Activated gamma-delta T cell treated with Interleukin-2 at 50 U/mL for 16 hours (primary cell): ENCODE measurements around the gene MYOG.

Experiments
- DNase-seq: peaks from one replicate; pipeline ENCODE4 v3.0.0-alpha.2; 2020

The MYOG gene

GRCh38 chr1:203045821-203046594 is 39.8 kb downstream of the MYOG start:
- DNase-seq = no peak

DNA sequence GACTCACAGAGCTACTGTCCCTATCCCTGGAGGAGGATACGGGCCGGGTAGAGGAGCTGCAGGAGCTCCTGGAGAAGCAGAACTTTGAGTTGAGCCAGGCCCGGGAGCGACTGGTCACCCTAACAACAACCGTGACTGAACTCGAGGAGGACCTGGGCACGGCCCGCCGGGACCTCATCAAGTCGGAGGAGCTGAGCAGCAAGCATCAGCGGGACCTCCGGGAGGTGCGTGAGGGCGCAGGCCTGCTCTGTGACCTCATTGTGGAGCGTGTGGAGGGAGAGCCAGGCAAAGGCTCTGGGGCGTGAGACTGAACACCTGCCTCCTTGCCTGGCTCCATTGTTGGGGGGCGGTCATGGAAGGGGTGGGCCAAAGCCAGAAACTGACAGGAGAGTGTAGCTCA is 40.5 kb downstream of the MYOG start:
- DNase-seq = no peak

- no peak for DNase-seq
These were observed 41.1 kb downstream of the MYOG start for GRCh38 chr1:203044546-203045250.

GRCh38 chr1:203043830-203044545 is 41.8 kb downstream of the MYOG start:
- no peak for DNase-seq

DNA sequence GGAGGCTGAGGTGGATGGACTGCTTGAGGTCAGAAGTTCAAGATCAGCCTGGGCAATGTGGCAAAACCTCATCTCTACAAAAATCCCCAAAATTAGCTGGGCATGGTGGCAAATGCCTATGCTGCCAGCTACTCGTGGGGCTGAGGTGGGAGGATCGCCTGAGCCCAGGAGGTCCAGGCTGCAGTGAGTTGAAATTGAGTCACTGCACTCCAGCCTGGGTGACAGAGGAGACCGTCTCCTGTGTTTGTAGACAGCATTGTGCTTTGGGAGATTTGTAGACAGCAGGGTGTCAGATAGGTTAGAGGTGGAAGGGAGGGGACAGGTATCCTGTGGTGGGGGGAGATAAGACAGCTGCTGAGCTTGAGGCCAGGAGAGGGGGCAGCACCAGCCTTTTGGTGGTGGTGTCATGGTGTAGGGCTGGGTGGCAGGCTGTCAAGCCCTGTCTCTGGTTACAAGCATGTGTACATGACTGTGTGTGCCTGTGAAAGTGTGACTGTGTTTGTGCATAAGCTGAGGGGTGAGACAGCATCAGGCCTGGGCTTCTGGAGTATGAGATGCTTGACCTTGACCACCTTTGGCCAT is 44.4 kb downstream of the MYOG start:
- no peak for DNase-seq

GRCh38 chr1:203040513-203041275 is 45.1 kb downstream of the MYOG start:
- no peak for DNase-seq

DNA sequence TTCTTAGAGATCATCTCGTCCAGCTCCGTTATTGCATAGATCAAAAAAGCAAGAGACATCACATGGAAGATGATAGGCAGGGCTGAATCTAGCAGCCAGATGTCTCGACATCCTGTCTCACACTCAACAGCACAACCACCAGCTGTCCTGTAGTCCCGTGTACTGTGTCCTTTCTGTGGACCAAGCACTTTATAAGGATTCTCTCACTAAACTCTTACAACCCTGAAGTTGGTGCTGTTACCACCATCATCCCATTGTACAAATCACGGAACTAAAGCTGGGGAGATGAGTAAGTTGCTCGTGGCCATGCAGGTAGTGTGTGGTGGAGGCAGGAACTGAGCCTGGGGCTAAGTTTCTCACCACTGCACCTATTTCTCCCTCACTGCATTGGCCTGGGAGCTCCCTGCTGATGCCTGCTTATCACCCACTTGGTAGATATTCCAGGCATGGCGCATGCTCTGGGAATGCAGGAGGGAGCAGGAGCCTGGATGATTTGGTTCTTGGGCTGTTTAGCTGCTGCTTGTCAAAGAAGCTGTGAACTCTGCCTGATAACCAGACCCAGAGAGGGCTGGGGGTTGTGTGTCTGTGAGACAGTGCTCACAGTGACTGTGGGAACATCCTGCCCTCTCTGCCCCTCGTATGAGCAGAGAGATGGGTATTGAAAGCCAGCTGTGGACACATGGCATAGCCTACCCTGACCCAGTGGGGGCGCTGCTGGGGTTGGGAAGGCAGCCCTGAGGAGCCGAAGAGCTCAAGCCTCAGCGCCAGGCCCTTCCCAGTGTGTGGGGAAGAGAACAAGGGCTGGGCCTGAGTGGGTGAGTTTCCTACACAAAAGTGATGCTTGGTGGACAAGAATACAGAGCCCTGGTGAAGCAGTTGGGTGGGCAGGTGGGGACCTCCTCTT is 46.0 kb downstream of the MYOG start:
- DNase-seq = no peak

DNA sequence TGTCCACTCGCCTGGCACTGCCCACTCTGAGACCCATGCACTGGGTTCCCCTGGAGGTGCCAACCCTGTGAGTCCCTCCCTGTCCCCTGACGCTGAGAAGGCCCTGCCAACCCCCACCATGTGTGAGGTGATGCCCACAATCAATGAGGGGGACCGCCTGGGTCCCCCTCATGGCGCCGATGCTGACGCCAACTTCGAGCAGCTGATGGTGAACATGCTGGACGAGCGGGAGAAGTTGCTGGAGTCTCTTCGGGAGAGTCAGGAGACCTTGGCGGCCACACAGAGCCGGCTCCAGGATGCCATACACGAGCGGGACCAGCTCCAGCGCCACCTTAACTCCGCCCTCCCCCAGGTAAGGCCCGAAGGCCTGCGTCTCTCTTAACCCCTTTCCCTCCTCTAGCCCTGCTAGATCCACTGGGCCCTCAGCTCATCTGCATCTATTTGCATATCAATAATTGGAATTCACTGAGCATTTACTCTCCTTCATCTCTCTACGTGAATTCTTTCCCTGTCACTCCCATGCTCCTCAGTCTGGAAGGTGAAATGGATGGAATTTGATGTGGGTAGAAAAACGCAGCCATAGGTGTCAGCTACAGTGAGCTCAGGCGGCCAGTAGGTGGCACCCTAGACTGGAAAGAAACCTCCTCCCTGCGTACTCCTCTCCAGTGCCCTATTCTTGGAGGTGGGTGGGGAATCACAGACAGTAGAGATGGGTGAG is 46.8 kb downstream of the MYOG start:
- peak; percentile 62 for DNase-seq

DNA sequence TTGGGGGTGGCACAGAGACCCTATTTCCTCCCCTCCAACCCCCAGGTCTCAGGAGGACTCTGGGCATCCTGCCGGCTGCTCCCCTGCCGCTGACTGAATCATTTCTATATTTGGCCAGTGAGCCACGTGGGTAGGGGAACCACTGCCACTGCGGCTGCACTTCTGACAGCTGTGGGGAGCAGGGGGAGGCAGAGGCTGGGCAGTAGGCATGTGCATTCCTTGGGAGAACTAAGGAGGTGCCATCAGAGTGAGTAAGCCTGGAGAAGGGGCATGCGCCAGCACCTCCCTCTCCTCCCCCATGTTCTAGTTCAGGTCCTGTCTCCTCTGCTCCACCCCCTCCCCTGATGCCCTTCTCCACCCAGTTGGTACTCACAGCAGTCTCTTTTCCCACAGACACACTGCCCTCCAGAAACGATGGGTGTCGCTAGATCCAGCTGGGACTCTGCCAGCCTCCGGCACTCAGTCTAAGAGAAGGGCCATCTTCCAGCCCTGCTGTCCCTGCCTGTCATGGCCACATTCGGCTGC is 47.5 kb downstream of the MYOG start:
- DNase-seq = no peak

GRCh38 chr1:203037509-203038190 is 48.2 kb downstream of the MYOG start:
- no peak for DNase-seq

DNA sequence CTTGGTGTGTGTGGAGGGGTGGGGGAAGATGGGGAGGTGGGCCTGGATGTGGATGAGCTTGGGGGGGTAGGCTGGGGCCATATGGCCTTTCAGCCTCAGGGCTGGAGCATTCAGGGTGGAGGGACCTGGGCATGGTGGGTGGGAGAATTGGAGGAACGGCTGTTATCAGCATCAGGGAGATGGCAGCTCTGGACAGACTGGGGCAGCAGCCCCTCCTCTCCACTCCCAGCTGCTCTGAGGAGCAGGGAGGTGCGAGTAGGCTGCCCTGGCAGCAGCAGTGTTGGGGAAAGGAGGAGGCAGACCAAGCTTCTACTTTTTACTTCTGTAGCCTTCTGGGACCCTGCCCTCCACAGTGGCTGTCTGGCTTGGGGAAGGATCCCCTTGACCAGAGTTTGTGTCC is 49.3 kb downstream of the MYOG start:
- no peak for DNase-seq

GRCh38 chr1:203036135-203036534 is 49.7 kb downstream of the MYOG start:
- DNase-seq = no peak

- no peak for DNase-seq
These were observed 50.5 kb downstream of the MYOG start for GRCh38 chr1:203035111-203036000.

GRCh38 chr1:203034422-203035110 is 51.2 kb downstream of the MYOG start:
- DNase-seq = no peak

- DNase-seq = no peak
These were observed 51.9 kb downstream of the MYOG start for GRCh38 chr1:203033917-203034316.

GRCh38 chr1:203033287-203033686 is 52.5 kb downstream of the MYOG start:
- DNase-seq = no peak
